Measurements from ENCODE around the gene ZNF691.
"Not testable (repeated sequence)": the region's sequence is repeated elsewhere in the genome, so short reads cannot be mapped to it uniquely, and the experiment has no call there.

The ZNF691 gene

DNA sequence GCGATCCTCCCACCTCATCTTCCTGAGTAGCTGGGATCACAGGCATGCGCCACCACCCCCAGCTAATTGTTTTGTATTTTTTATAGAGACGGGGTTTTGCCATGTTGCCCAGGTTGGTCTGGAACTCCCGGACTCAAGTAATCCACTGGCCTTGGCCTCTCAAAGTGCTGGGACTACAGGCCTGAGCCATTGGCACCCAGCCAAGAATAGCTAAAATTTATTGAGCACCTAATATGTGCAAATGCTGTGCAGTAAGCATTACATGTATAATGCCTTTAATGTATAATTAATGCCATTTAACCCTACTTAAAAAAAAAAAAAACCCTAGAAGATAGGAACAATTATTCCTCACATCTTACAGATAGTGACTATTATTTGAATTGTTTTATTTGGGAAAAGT, 42.9 kb downstream of the ZNF691 start:
- Histone ChIP-seq H3K4me1 (ENCODE audit: control insufficient read depth in 2 of 2, insufficient read depth in 1 of 2, low read depth in 1 of 2, low read length in 2 of 2) (peaks cover 4 to 7% of the 10 kb centered on the region in 2 donors), H3K4me2 (ENCODE audit: insufficient read depth, low read length, poor library complexity, severe bottlenecking) (no peak overlapping the region), H3K36me3 (replicated peaks in 1 of 2; ENCODE audit: control insufficient read depth in 2 of 2, insufficient read depth in 2 of 2, low read length in 2 of 2) (no peaks in the 10 kb centered on the region), H3K18ac (ENCODE audit: low read length) (no peak overlapping the region), H3K27ac (replicated peaks; ENCODE audit: low read length) (no peak overlapping the region), H3K27me3 (ENCODE audit: control insufficient read depth in 3 of 3, insufficient read depth in 3 of 3, low read depth in 1 of 3, low read length in 3 of 3) (no peaks in the 10 kb centered on the region), H4K91ac (ENCODE audit: low read depth, low read length, poor library complexity) (no peak overlapping the region), H4K8ac (ENCODE audit: low read depth, low read length) (no peak overlapping the region), H3K14ac (ENCODE audit: low read length) (no peak overlapping the region), H3K79me1 (ENCODE audit: low read depth, low read length) (no peaks in the 10 kb centered on the region), H2AFZ (ENCODE audit: low read length) (no peak overlapping the region), H2AK5ac (ENCODE audit: low read depth, low read length) (no peak overlapping the region), H2BK120ac (ENCODE audit: low read depth, low read length) (no peak overlapping the region), H3K9me3 (replicated peaks in 1 of 2; ENCODE audit: control insufficient read depth in 2 of 2, insufficient read depth in 1 of 2, low read depth in 1 of 2, low read length in 2 of 2) (no peaks in the 10 kb centered on the region), H2BK5ac (ENCODE audit: low read length) (no peak overlapping the region), H3K23ac (ENCODE audit: low read depth, low read length, poor library complexity) (no peak overlapping the region), H2BK15ac (ENCODE audit: low read length) (no peak overlapping the region), H3K4ac (ENCODE audit: low read length) (no peak overlapping the region), H2BK12ac (ENCODE audit: low read length) (no peak overlapping the region), H3K4me3 (ENCODE audit: low read length in 2 of 2) (no peak overlapping the region), H3K9ac (ENCODE audit: low read depth, low read length, poor library complexity) (no peak overlapping the region)
- no CpG with 5 or more reads among the region's 4 CpGs for WGBS, 2 donors (ENCODE audit: extremely low coverage in 2 of 2, insufficient read length in 2 of 2, insufficient replicate concordance in 1 of 2)
- no peak for DNase-seq (ENCODE audit: low spot score)

DNA sequence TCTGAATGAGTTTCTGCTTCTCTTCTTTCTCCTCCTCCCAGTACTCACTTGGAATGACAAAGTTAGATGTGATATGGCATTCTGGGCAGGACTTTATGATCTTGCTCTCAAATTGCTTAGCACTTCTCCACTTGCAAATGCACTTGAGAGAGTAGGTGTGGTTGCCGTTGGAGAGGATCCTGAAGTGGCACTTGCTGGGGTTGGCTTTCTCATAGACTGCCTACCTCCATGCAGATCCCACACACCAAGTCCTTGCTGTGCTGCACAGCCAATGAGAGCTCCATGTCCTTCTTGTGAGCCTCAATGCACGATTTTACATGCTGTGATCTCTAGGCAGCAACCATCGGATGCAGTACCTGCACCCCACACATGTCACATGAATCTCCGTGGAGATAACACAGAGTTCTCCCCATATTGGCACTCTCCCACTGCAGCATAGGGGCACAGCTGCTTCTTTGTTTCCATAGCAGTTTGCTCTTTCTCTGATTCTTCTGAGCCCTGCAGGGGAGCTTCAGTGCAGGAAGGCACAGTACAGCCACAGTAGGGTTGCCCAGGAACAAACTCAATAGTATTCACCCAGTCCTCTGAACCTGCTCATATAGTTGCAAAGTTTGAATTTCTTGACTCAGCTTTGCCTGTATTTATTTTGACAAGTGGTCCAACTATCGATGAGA, 45.2 kb downstream of the ZNF691 start:
- Histone ChIP-seq H3K23ac (ENCODE audit: low read depth, low read length, poor library complexity) (no peak overlapping the region), H2AFZ (ENCODE audit: low read length) (peak overlapping the region; percentile 65), H3K79me1 (ENCODE audit: low read depth, low read length) (no peaks in the 10 kb centered on the region), H3K9me3 (replicated peaks in 1 of 2; ENCODE audit: control insufficient read depth in 2 of 2, insufficient read depth in 1 of 2, low read depth in 1 of 2, low read length in 2 of 2) (no peaks in the 10 kb centered on the region), H4K8ac (ENCODE audit: low read depth, low read length) (no peak overlapping the region), H3K4me2 (ENCODE audit: insufficient read depth, low read length, poor library complexity, severe bottlenecking) (no peak overlapping the region), H3K27ac (replicated peaks; ENCODE audit: low read length) (no peak overlapping the region), H2BK15ac (ENCODE audit: low read length) (no peak overlapping the region), H3K9ac (ENCODE audit: low read depth, low read length, poor library complexity) (no peak overlapping the region), H2AK5ac (ENCODE audit: low read depth, low read length) (no peak overlapping the region), H3K27me3 (ENCODE audit: control insufficient read depth in 3 of 3, insufficient read depth in 3 of 3, low read depth in 1 of 3, low read length in 3 of 3) (no peaks in the 10 kb centered on the region), H3K4ac (ENCODE audit: low read length) (no peak overlapping the region), H3K4me1 (ENCODE audit: control insufficient read depth in 2 of 2, insufficient read depth in 1 of 2, low read depth in 1 of 2, low read length in 2 of 2) (peaks cover 4 to 7% of the 10 kb centered on the region in 2 donors), H2BK5ac (ENCODE audit: low read length) (no peak overlapping the region), H3K36me3 (replicated peaks in 1 of 2; ENCODE audit: control insufficient read depth in 2 of 2, insufficient read depth in 2 of 2, low read length in 2 of 2) (no peaks in the 10 kb centered on the region), H3K4me3 (ENCODE audit: low read length in 2 of 2) (no peak overlapping the region), H3K14ac (ENCODE audit: low read length) (no peak overlapping the region), H4K91ac (ENCODE audit: low read depth, low read length, poor library complexity) (no peak overlapping the region), H3K18ac (ENCODE audit: low read length) (no peak overlapping the region), H2BK12ac (ENCODE audit: low read length) (no peak overlapping the region), H2BK120ac (ENCODE audit: low read depth, low read length) (no peak overlapping the region)
- WGBS, 2 donors (ENCODE audit: extremely low coverage in 2 of 2, insufficient read length in 2 of 2, insufficient replicate concordance in 1 of 2): no CpG with 5 or more reads among the region's 5 CpGs
- DNase-seq (ENCODE audit: low spot score): no peak

DNA sequence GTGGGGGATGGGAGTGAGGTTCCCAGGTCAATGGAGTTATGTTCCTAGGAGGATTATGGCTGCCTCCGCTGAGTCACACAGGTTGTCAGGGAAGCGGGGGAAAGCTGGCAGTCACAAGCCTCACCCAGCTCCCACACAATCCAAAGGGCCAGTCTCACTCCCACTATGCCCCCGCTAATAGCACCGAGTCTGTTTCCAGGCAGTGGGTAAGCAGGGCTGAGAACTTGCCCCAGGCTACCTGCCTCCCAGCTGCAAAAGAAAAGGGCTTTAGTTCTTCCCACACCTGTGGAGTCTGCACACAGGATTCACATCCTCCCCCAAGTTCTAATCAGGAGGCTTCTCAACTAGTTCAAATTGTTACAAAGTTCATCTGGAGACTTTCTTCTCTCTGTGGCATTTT, 53.5 kb downstream of the ZNF691 start:
- not testable (repeated sequence) for H2BK120ac ChIP-seq (ENCODE audit: low read depth, low read length); H2BK15ac ChIP-seq (ENCODE audit: low read length); H3K27ac ChIP-seq (replicated peaks; ENCODE audit: low read length); H2AK5ac ChIP-seq (ENCODE audit: low read depth, low read length); H3K9ac ChIP-seq (ENCODE audit: low read depth, low read length, poor library complexity); H3K4me1 ChIP-seq (ENCODE audit: control insufficient read depth in 2 of 2, insufficient read depth in 1 of 2, low read depth in 1 of 2, low read length in 2 of 2); DNase-seq (ENCODE audit: low spot score); H3K4me3 ChIP-seq (ENCODE audit: low read length in 2 of 2); H2AFZ ChIP-seq (ENCODE audit: low read length); H3K23ac ChIP-seq (ENCODE audit: low read depth, low read length, poor library complexity); H3K14ac ChIP-seq (ENCODE audit: low read length); H3K79me1 ChIP-seq (ENCODE audit: low read depth, low read length); H2BK5ac ChIP-seq (ENCODE audit: low read length); H2BK12ac ChIP-seq (ENCODE audit: low read length); H3K4me2 ChIP-seq (ENCODE audit: insufficient read depth, low read length, poor library complexity, severe bottlenecking); H3K4ac ChIP-seq (ENCODE audit: low read length); H3K18ac ChIP-seq (ENCODE audit: low read length); H4K8ac ChIP-seq (ENCODE audit: low read depth, low read length); H4K91ac ChIP-seq (ENCODE audit: low read depth, low read length, poor library complexity); H3K9me3 ChIP-seq (replicated peaks in 1 of 2; ENCODE audit: control insufficient read depth in 2 of 2, insufficient read depth in 1 of 2, low read depth in 1 of 2, low read length in 2 of 2); H3K36me3 ChIP-seq (replicated peaks in 1 of 2; ENCODE audit: control insufficient read depth in 2 of 2, insufficient read depth in 2 of 2, low read length in 2 of 2)
- peaks cover 0 to 12% (median 0%) of the 10 kb centered on the region in 3 experiments for H3K27me3 ChIP-seq (ENCODE audit: control insufficient read depth in 3 of 3, insufficient read depth in 3 of 3, low read depth in 1 of 3, low read length in 3 of 3)
- no CpG with 5 or more reads among the region's 4 CpGs for WGBS, 2 donors (ENCODE audit: extremely low coverage in 2 of 2, insufficient read length in 2 of 2, insufficient replicate concordance in 1 of 2)
